B cell (primary cell): ENCODE measurements around the gene LGALS14. TPM values are rescaled to one million over a fixed set of nuclear protein-coding genes. Genes with fewer than 3 reads are reported as not detected.

ENCODE experiments used
- ATAC-seq: fragments of 200-7000 bp; cut with Tn5 transposase; one replicate; pipeline ENCODE4 v1.10.0; 2021; ENCODE audit warnings: low read depth, mild to moderate bottlenecking, moderate number of reproducible peaks, moderate library complexity
- CTCF ChIA-PET: fragments of 350-600 bp; sonication (Branson Sonifier 250); formaldehyde crosslinking; loops from one replicate; lab custom pipeline; 2021; ENCODE audit warnings: antibody characterized with exemption, inconsistent platforms; lab: Charles Lee
- POLR2A ChIA-PET: fragments of 350-600 bp; sonication (Branson Sonifier 250); formaldehyde crosslinking; loops from one replicate; lab custom pipeline; 2021; ENCODE audit warnings: antibody characterized with exemption; lab: Charles Lee
- DNase-seq: peaks from one replicate; pipeline ENCODE4 v3.0.0; 2013
- H2AFZ ChIP-seq: 2 replicates; pipeline ENCODE4 v1.6.1; 2012; ENCODE audit warnings: mild to moderate bottlenecking, low read depth, low read length; ENCODE audit not compliant: insufficient read depth, poor library complexity, severe bottlenecking
- H3K27ac ChIP-seq, 2 donors: 1 replicate in 1 of 2; 2 replicates in 1 of 2; pipeline ENCODE4 v1.5.1; 2012 to 2013; ENCODE audit warnings: low read length in 2 of 2, mild to moderate bottlenecking in 2 of 2, moderate library complexity in 1 of 2
- H3K27me3 ChIP-seq, 4 experiments: fragments of 200-600 bp in 1 of 4; sonication (generic) in 1 of 4; replicated peaks in 1 of 4; 1 replicate in 2 of 4; 2 replicates in 2 of 4; pipeline versions ENCODE4 v1.6.1 to v1.7.0; 2013 to 2016; ENCODE audit warnings: low read length in 3 of 4, mild to moderate bottlenecking in 2 of 4, mixed read lengths in 1 of 4, moderate library complexity in 1 of 4; ENCODE audit not compliant: insufficient read depth in 4 of 4, control insufficient read depth in 3 of 4; ENCODE audit errors: control extremely low read depth in 1 of 4
- H3K36me3 ChIP-seq, 2 experiments: replicated peaks in 1 of 2; 1 replicate in 1 of 2; 2 replicates in 1 of 2; pipeline versions ENCODE4 v1.6.1 to v1.7.1; 2013; ENCODE audit warnings: low read length in 1 of 2; ENCODE audit not compliant: insufficient read depth in 2 of 2, control insufficient read depth in 1 of 2; ENCODE audit errors: control extremely low read depth in 1 of 2, extremely low read depth in 1 of 2
- H3K4me1 ChIP-seq, 2 donors: fragments of 200-600 bp in 1 of 2; sonication (generic) in 1 of 2; 1 replicate in 1 of 2; 2 replicates in 1 of 2; pipeline versions ENCODE4 v1.5.1 to v1.6.1; 2013 to 2017; ENCODE audit warnings: low read length in 2 of 2; ENCODE audit not compliant: control insufficient read depth in 2 of 2, insufficient read depth in 2 of 2
- H3K4me2 ChIP-seq: replicated peaks from 2 replicates; pipeline ENCODE3; 2012; ENCODE audit warnings: mild to moderate bottlenecking, low read depth, low read length; ENCODE audit not compliant: poor library complexity, severe bottlenecking
- H3K4me3 ChIP-seq, 5 experiments: fragments of 200-600 bp in 1 of 5; sonication (generic) in 1 of 5; 1 replicate in 3 of 5; 2 replicates in 2 of 5; pipeline versions ENCODE4 v1.5.1 to v1.7.0; 2011 to 2016; ENCODE audit warnings: low read length in 4 of 5, mild to moderate bottlenecking in 4 of 5, low read depth in 2 of 5, control low read depth in 1 of 5, moderate library complexity in 1 of 5; ENCODE audit not compliant: insufficient read depth in 1 of 5; ENCODE audit errors: control extremely low read depth in 1 of 5, extremely low read depth in 1 of 5
- H3K79me2 ChIP-seq: fragments of 200-600 bp; sonication (generic); one replicate; pipeline ENCODE4 v1.6.0; 2016; ENCODE audit warnings: low read length; ENCODE audit not compliant: control insufficient read depth, insufficient read depth
- H3K9ac ChIP-seq: fragments of 200-600 bp; sonication (generic); 2 replicates; pipeline ENCODE4 v1.6.1; 2017; ENCODE audit warnings: mild to moderate bottlenecking, low read length, moderate library complexity
- H3K9me3 ChIP-seq, 3 donors: one replicate each; pipeline versions ENCODE4 v1.6.1 to v1.7.1; 2013; ENCODE audit warnings: low read length in 2 of 3; ENCODE audit not compliant: control insufficient read depth in 2 of 3, insufficient read depth in 1 of 3; ENCODE audit errors: control extremely low read depth in 1 of 3
- H4K20me1 ChIP-seq: 2 replicates; pipeline ENCODE4 v1.6.0; 2012; ENCODE audit warnings: mild to moderate bottlenecking, low read length; ENCODE audit not compliant: insufficient read depth, control insufficient read depth, poor library complexity, severe bottlenecking
- H3K27ac Mint-ChIP-seq: one replicate; pipeline ENCODE4 v1.8.0; 2021; ENCODE audit warnings: mixed read lengths
- H3K27me3 Mint-ChIP-seq: one replicate; pipeline ENCODE4 v1.8.0; 2021; ENCODE audit warnings: mixed read lengths
- H3K4me1 Mint-ChIP-seq: one replicate; pipeline ENCODE4 v1.8.0; 2021; ENCODE audit warnings: mixed read lengths
- H3K4me3 Mint-ChIP-seq: one replicate; pipeline ENCODE4 v1.8.0; 2021; ENCODE audit warnings: mixed read lengths
- H3K9me3 Mint-ChIP-seq: one replicate; pipeline ENCODE4 v1.8.0; 2022; ENCODE audit warnings: mixed read lengths; ENCODE audit not compliant: insufficient read depth
- EZH2 ChIP-seq: IDR thresholded peaks from 2 replicates; pipeline ENCODE4 v1.6.1; 2012; ENCODE audit warnings: borderline replicate concordance, low read depth, mild to moderate bottlenecking, moderate library complexity, low read length; ENCODE audit not compliant: insufficient read depth, poor library complexity, severe bottlenecking
- WGBS: methylation state at CpG from one replicate; pipeline ENCODE4 v1.1.5; 2013; ENCODE audit warnings: missing lambda C conversion rate; ENCODE audit not compliant: insufficient coverage; 5-methylcytosine and 5-hydroxymethylcytosine counted together
- intact Hi-C: fragments of 100-400 bp; cut with micrococcal nuclease; formaldehyde crosslinking; loops from one replicate; pipeline ENCODE4 v1.10.0; 2022
- polyA plus RNA-seq: library from polyadenylated mRNA; depleted of rRNA; stranded (reverse); fragments of >200 nt; gene quantifications from 2 replicates; pipeline ENCODE4 v1.2.3, GENCODE V29; 2012
- total RNA-seq, 2 donors: library from RNA; stranded (reverse); fragments of 120-200 nt in 1 of 2; gene quantifications; 1 replicate in 1 of 2; 2 replicates in 1 of 2; pipeline versions ENCODE4 v1.2.3 to v1.2.4, GENCODE V29; 2013 to 2022
- TF ChIP-seq, protein P1 (sequence below): fragments of 200-600 bp; IDR thresholded peaks from one replicate; pipeline ENCODE4 v1.8.0; 2022; ENCODE audit warnings: antibody characterized with exemption, mild to moderate bottlenecking

The LGALS14 gene
- total and polyA plus RNA-seq, 2 donors (not counting 1 experiment from before 2014, with no cell fraction given): not detected

DNA sequence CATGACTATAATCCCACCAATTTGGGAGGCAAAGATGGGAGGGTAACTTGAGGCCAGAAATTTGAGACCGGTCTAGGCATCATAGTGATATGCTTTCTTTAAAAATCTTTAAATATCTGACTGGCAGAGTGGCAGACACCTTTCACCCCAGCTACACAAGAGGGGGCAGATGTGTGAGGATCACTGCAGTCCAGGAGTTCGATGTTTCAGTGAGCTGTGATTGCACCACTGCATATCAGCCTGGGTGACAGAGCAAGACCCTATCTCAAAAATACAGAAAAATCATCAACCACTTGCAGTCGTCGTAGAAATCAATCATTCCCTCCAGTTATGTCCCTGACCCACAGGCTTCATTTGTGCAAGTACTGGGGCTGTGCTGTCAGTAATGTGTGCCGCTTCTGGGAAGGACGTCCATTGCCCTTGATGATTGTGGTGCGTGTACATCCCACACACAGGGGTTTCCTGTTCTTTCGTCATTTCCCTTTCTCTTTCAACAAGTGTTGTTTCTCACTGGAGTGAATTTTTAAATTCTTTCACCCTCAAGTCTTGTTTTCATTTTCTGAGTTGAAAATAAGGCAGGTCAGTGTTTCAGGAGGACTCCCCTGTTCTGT is 1.4 kb downstream of the LGALS14 start:
- no peaks in the 10 kb centered on the region for H3K4me1 Mint-ChIP-seq
- H3K79me2 ChIP-seq: no peaks in the 10 kb centered on the region
- no peaks in the 10 kb centered on the region for H3K36me3 ChIP-seq
- peaks cover 0 to 5% (median 1%) of the 10 kb centered on the region in 4 experiments for H3K27me3 ChIP-seq
- no peak for ATAC-seq
- DNase-seq: no peak
- no peak for TF ChIP-seq EZH2
- TF ChIP-seq, protein P1, sequence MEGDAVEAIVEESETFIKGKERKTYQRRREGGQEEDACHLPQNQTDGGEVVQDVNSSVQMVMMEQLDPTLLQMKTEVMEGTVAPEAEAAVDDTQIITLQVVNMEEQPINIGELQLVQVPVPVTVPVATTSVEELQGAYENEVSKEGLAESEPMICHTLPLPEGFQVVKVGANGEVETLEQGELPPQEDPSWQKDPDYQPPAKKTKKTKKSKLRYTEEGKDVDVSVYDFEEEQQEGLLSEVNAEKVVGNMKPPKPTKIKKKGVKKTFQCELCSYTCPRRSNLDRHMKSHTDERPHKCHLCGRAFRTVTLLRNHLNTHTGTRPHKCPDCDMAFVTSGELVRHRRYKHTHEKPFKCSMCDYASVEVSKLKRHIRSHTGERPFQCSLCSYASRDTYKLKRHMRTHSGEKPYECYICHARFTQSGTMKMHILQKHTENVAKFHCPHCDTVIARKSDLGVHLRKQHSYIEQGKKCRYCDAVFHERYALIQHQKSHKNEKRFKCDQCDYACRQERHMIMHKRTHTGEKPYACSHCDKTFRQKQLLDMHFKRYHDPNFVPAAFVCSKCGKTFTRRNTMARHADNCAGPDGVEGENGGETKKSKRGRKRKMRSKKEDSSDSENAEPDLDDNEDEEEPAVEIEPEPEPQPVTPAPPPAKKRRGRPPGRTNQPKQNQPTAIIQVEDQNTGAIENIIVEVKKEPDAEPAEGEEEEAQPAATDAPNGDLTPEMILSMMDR: no peak
- ChIA-PET POLR2A (no interaction called here), CTCF (no interaction called here)
- intact Hi-C loops: no loop called here
- H3K27ac Mint-ChIP-seq: no peak overlapping the region
- H3K4me3 Mint-ChIP-seq: no peak overlapping the region
- no peak overlapping the region for H3K27ac ChIP-seq
- no peaks in the 10 kb centered on the region for H3K4me1 ChIP-seq
- WGBS: 83% methylated on average over 1 of the region's 8 CpGs
- H3K4me2 ChIP-seq: no peak overlapping the region
- no peak overlapping the region for H2AFZ ChIP-seq
- H3K9ac ChIP-seq: no peak overlapping the region
- H3K27me3 Mint-ChIP-seq: peaks cover 41% of the 10 kb centered on the region
- no peaks in the 10 kb centered on the region for H3K9me3 Mint-ChIP-seq
- no peaks in the 10 kb centered on the region for H4K20me1 ChIP-seq
- no peaks in the 10 kb centered on the region for H3K9me3 ChIP-seq
- H3K4me3 ChIP-seq: no peak overlapping the region

DNA sequence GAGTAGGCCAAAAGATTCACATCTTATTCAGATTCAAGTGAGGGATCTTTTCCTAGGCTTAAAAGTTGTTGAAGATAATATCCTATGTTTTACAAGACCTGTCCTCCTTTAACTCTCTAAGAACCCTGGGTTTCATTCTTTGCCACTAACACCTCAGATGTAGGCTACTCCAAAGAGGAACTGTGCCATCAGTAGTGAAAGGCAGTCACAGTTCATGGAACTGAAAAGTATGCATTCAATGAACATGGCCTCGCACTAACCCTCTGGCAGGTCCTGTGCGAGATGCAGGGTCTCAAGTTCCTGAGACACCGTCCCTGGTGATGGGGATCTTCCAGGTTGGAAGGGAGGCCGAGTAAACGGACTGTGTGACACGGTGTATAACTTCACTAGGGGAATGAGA is 4.3 kb downstream of the LGALS14 start:
- Histone ChIP-seq H3K9ac (no peak overlapping the region), H3K4me2 (no peak overlapping the region), H3K9me3 (no peaks in the 10 kb centered on the region), H3K4me1 (no peaks in the 10 kb centered on the region), H3K36me3 (no peaks in the 10 kb centered on the region), H3K79me2 (no peaks in the 10 kb centered on the region), H3K27me3 (peaks cover 0 to 5% (median 0%) of the 10 kb centered on the region in 4 experiments), H2AFZ (no peak overlapping the region), H3K4me3 (no peak overlapping the region), H4K20me1 (no peaks in the 10 kb centered on the region), H3K27ac (no peak overlapping the region)
- no peak overlapping the region for H3K4me3 Mint-ChIP-seq
- WGBS: 82% methylated on average over 6 of the region's 6 CpGs
- intact Hi-C loops: no loop called here
- peaks cover 4% of the 10 kb centered on the region for H3K9me3 Mint-ChIP-seq
- TF ChIP-seq, protein P1: no peak
- TF ChIP-seq EZH2: no peak
- ATAC-seq: no peak
- no peak overlapping the region for H3K27ac Mint-ChIP-seq
- ChIA-PET CTCF (no interaction called here), POLR2A (no interaction called here)
- no peak for DNase-seq
- peaks cover 41% of the 10 kb centered on the region for H3K27me3 Mint-ChIP-seq
- H3K4me1 Mint-ChIP-seq: no peaks in the 10 kb centered on the region
